Stomach (tissue), 4 donors: ENCODE data around the gene NRG3.

Experiments
- EP300 ChIP-seq: sonication (generic); formaldehyde crosslinking; IDR thresholded peaks from one replicate; pipeline ENCODE4 v1.6.1; 2017; ENCODE audit warnings: antibody characterized with exemption
- POLR2A ChIP-seq, 4 donors: fragments of 450-650 bp; IDR thresholded peaks; one replicate each; pipeline ENCODE4 v1.6.1; 2016; ENCODE audit warnings: antibody characterized with exemption in 4 of 4, control low read depth in 2 of 4, mild to moderate bottlenecking in 1 of 4, moderate library complexity in 1 of 4
- POLR2AphosphoS5 ChIP-seq, 3 donors: sonication (generic); formaldehyde crosslinking; IDR thresholded peaks; one replicate each; pipeline ENCODE4 v1.6.1; 2016; ENCODE audit warnings: antibody characterized with exemption in 3 of 3
- TF ChIP-seq, protein P1 (sequence below), 7 experiments: fragments of 450-650 bp in 4 of 7; fragments of 200-600 bp in 3 of 7; sonication (generic) in 3 of 7; IDR thresholded peaks; one replicate each; pipeline ENCODE4 v1.5.1; 2016 to 2019; ENCODE audit warnings: antibody characterized with exemption in 7 of 7, control low read depth in 2 of 7, mild to moderate bottlenecking in 1 of 7

DNA sequence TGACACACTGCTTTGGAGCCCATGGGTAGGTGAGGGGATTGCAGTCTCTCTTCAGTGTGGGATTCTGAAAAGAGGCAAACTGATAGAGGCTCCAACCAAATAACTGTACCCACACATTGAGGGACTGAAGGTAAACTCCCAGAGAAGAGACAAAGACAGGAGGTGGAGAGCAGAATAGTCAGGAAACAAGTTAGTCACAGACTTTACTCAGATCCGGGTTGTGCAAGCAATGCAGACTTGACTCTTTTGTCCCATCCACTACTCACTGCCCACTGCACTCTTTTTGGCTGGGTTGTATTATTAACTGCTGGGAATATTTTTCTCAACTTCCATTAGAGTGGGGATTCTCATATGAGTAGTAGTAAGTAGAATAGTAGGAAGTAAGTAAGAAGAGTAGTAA lies 152.7 kb downstream of the NRG3 start:
- TF ChIP-seq POLR2AphosphoS5 (IDR thresholded peaks at IDR 0.05) (no peak), POLR2A (IDR thresholded peaks at IDR 0.05) (no peak), EP300 (no peak)
- TF ChIP-seq, protein P1, sequence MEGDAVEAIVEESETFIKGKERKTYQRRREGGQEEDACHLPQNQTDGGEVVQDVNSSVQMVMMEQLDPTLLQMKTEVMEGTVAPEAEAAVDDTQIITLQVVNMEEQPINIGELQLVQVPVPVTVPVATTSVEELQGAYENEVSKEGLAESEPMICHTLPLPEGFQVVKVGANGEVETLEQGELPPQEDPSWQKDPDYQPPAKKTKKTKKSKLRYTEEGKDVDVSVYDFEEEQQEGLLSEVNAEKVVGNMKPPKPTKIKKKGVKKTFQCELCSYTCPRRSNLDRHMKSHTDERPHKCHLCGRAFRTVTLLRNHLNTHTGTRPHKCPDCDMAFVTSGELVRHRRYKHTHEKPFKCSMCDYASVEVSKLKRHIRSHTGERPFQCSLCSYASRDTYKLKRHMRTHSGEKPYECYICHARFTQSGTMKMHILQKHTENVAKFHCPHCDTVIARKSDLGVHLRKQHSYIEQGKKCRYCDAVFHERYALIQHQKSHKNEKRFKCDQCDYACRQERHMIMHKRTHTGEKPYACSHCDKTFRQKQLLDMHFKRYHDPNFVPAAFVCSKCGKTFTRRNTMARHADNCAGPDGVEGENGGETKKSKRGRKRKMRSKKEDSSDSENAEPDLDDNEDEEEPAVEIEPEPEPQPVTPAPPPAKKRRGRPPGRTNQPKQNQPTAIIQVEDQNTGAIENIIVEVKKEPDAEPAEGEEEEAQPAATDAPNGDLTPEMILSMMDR (IDR thresholded peaks at IDR 0.05) = no peak
